Measurements from ENCODE around the gene CCNE1.

Gene CCNE1

GRCh38 chr19:29854033-29854432, 42.2 kb downstream of the CCNE1 start:
- no peak overlapping the region for H3K4me3 ChIP-seq (replicated peaks; ENCODE audit: low read depth, low read length)
- TF ChIP-seq CTCF (IDR thresholded peaks at IDR 0.05; ENCODE audit: low read depth, low read length, missing control alignments) = no peak
- DNase-seq (ENCODE audit: extremely low read depth, low read depth) = no peak

- no peak for TF ChIP-seq CTCF (IDR thresholded peaks at IDR 0.05; ENCODE audit: low read depth, low read length, missing control alignments)
- DNase-seq (ENCODE audit: extremely low read depth, low read depth) = no peak
- no peak overlapping the region for H3K4me3 ChIP-seq (replicated peaks; ENCODE audit: low read depth, low read length)
Observed at GRCh38 chr19:29855087-29855486, 43.3 kb downstream of the CCNE1 start.

- DNase-seq (ENCODE audit: extremely low read depth, low read depth) = no peak
- no peak overlapping the region for H3K4me3 ChIP-seq (replicated peaks; ENCODE audit: low read depth, low read length)
- TF ChIP-seq CTCF (IDR thresholded peaks at IDR 0.05; ENCODE audit: low read depth, low read length, missing control alignments) = no peak
Observed at GRCh38 chr19:29855741-29856500, 44.1 kb downstream of the CCNE1 start.

GRCh38 chr19:29858000-29858596, 46.3 kb downstream of the CCNE1 start:
- no peak for DNase-seq (ENCODE audit: extremely low read depth, low read depth)
- no peak overlapping the region for H3K4me3 ChIP-seq (replicated peaks; ENCODE audit: low read depth, low read length)
- TF ChIP-seq CTCF (IDR thresholded peaks at IDR 0.05; ENCODE audit: low read depth, low read length, missing control alignments) = peak; percentile 63

- no peak for DNase-seq (ENCODE audit: extremely low read depth, low read depth)
- no peak overlapping the region for H3K4me3 ChIP-seq (replicated peaks; ENCODE audit: low read depth, low read length)
- TF ChIP-seq CTCF (IDR thresholded peaks at IDR 0.05; ENCODE audit: low read depth, low read length, missing control alignments) = no peak
Observed at GRCh38 chr19:29858621-29859020, 46.8 kb downstream of the CCNE1 start.

- no peak for TF ChIP-seq CTCF (IDR thresholded peaks at IDR 0.05; ENCODE audit: low read depth, low read length, missing control alignments)
- H3K4me3 ChIP-seq (replicated peaks; ENCODE audit: low read depth, low read length) = no peak overlapping the region
- DNase-seq (ENCODE audit: extremely low read depth, low read depth) = no peak
Observed at GRCh38 chr19:29860492-29860891, 48.7 kb downstream of the CCNE1 start.

Measured in HFF-Myc (cell line).